ENCODE measurements around the gene TUBA1C.
"Not testable (repeated sequence)": the region's sequence is repeated elsewhere in the genome, so short reads cannot be mapped to it uniquely, and the experiment has no call there.

The TUBA1C gene

GRCh38 chr12:49283541-49284429 lies 18.9 kb downstream of the TUBA1C start:
- DNase-seq = no peak

- no peak for DNase-seq
Measured at GRCh38 chr12:49284672-49285071, 19.8 kb downstream of the TUBA1C start.

- DNase-seq = no peak
Measured at GRCh38 chr12:49287876-49288275, 23.0 kb downstream of the TUBA1C start.

GRCh38 chr12:49288412-49288853 lies 23.6 kb downstream of the TUBA1C start:
- DNase-seq = peak; percentile 50

GRCh38 chr12:49288922-49289555 lies 24.2 kb downstream of the TUBA1C start:
- DNase-seq = no peak

GRCh38 chr12:49292729-49293055 lies 27.8 kb downstream of the TUBA1C start:
- no peak for DNase-seq

- no peak for DNase-seq
Measured at GRCh38 chr12:49293056-49293956, 28.4 kb downstream of the TUBA1C start.

GRCh38 chr12:49294086-49294803 lies 29.4 kb downstream of the TUBA1C start:
- DNase-seq = no peak

- DNase-seq = no peak
Measured at GRCh38 chr12:49294804-49295081, 29.9 kb downstream of the TUBA1C start.

GRCh38 chr12:49295082-49295936 lies 30.4 kb downstream of the TUBA1C start, which contains the start of gene PRPH:
TSS of gene PRPH (plus strand) at chr12:49295147. CDS start at chr12:49295201, 54 bp downstream.
- no peak for DNase-seq

- peak; percentile 45 for DNase-seq
Measured at GRCh38 chr12:49296034-49296835, 31.4 kb downstream of the TUBA1C start.

- peak; percentile 23 for DNase-seq
Measured at GRCh38 chr12:49296836-49297694, 32.2 kb downstream of the TUBA1C start.

- DNase-seq = no peak
Measured at GRCh38 chr12:49297695-49298060, 32.8 kb downstream of the TUBA1C start.

- no peak for DNase-seq
Measured at GRCh38 chr12:49298160-49298559, 33.3 kb downstream of the TUBA1C start.

GRCh38 chr12:49301760-49302159 lies 36.9 kb downstream of the TUBA1C start:
- DNase-seq = peak; percentile 2

GRCh38 chr12:49304161-49304560 lies 39.3 kb downstream of the TUBA1C start:
- no peak for DNase-seq

GRCh38 chr12:49305762-49306510 lies 41.1 kb downstream of the TUBA1C start:
- DNase-seq = no peak

GRCh38 chr12:49309386-49309785 lies 44.5 kb downstream of the TUBA1C start:
- DNase-seq = no peak

- DNase-seq = not testable (repeated sequence)
Measured at GRCh38 chr12:49310451-49311000, 45.6 kb downstream of the TUBA1C start.

Data from stimulated activated naive CD4-positive, alpha-beta T cell treated with Interleukin-2 at 50 U/mL for 16 hours (primary cell).